AG04450 (cell line): ENCODE data around the gene TSPAN15. TPM values are rescaled to one million over a fixed set of nuclear protein-coding genes. Genes with fewer than 3 reads are reported as not detected.

ENCODE experiments used
- CTCF ChIA-PET: fragments of 300-600, 350-600 bp; formaldehyde crosslinking; extraction: SDS; loops from one replicate; lab custom pipeline; 2022; ENCODE audit warnings: antibody characterized with exemption, inconsistent platforms; lab: Charles Lee
- POLR2A ChIA-PET: fragments of 350-600 bp; formaldehyde crosslinking; extraction: SDS; loops from one replicate; lab custom pipeline; 2021; ENCODE audit warnings: antibody characterized with exemption, inconsistent platforms; lab: Yijun Ruan, JAX
- DNase-seq: peaks from one replicate; pipeline ENCODE4 v3.0.0-alpha.2; 2011; ENCODE audit warnings: low read depth, low spot score
- H3K27ac ChIP-seq: one replicate; pipeline ENCODE4 v1.5.1; 2012; ENCODE audit warnings: low read depth, low read length, control low read depth
- H3K27me3 ChIP-seq: one replicate; pipeline ENCODE4 v1.6.0; 2012; ENCODE audit warnings: low read length; ENCODE audit not compliant: control insufficient read depth, insufficient read depth
- H3K4me3 ChIP-seq: 2 replicates; pipeline ENCODE4 v1.5.1; 2011; ENCODE audit warnings: mild to moderate bottlenecking, low read depth, low read length, control low read depth
- H3K9me3 ChIP-seq: 2 replicates; pipeline ENCODE4 v1.5.1; 2012; ENCODE audit warnings: low read length; ENCODE audit not compliant: control insufficient read depth, insufficient read depth
- CTCF ChIP-seq: IDR thresholded peaks from 2 replicates; pipeline ENCODE4 v1.5.1; 2011; ENCODE audit warnings: low read depth, low read length, control low read depth, inconsistent platforms
- polyA plus RNA-seq: library from polyadenylated mRNA; depleted of rRNA; stranded (reverse); fragments of >200 nt; gene quantifications from 2 replicates; pipeline ENCODE4 v1.2.3, GENCODE V29; 2011; rRNA removed

TSPAN15 gene
- polyA plus RNA-seq, 1 experiment: 0.38 TPM

- ChIA-PET POLR2A (no interaction called here), CTCF (no interaction called here)
- DNase-seq: no peak
- H3K27ac ChIP-seq: no peak overlapping the region
- peaks cover 4% of the 10 kb centered on the region; the same call in 1 of the 2 replicates for H3K9me3 ChIP-seq
- H3K4me3 ChIP-seq: no peak overlapping the region
- no peak for TF ChIP-seq CTCF
- peaks cover 5% of the 10 kb centered on the region for H3K27me3 ChIP-seq
Observed at GRCh38 chr10:69553328-69553727, 102.1 kb downstream of the TSPAN15 start.

- ChIA-PET CTCF (interaction anchor here (0.6 kb wide), 1 partner anchor 234 kb away, joined by 3 read pairs; no protein-coding TSS in a partner anchor), POLR2A (no interaction called here)
- Histone ChIP-seq H3K27ac (no peak overlapping the region), H3K27me3 (peaks cover 12% of the 10 kb centered on the region), H3K9me3 (peaks cover 4% of the 10 kb centered on the region; the same call in 1 of the 2 replicates), H3K4me3 (no peak overlapping the region)
- DNase-seq: no peak
- TF ChIP-seq CTCF: no peak
Observed at GRCh38 chr10:69554611-69555010, 103.3 kb downstream of the TSPAN15 start.

Other genes starting within 250 kb of the TSPAN15 start
- gene HKDC1, start 231.1 kb upstream of the TSPAN15 start, polyA plus RNA-seq: 0.47 and 0.83 TPM in 2 replicates
- 31.9 and 37.4 TPM in 2 replicates for gene HK1, start 173.0 kb upstream of the TSPAN15 start, polyA plus RNA-seq
- gene TACR2, start 34.5 kb upstream of the TSPAN15 start, polyA plus RNA-seq: 0.10 TPM in 1 of 2 replicates, not detected in the other
- not detected in 2 replicates for gene NEUROG3, start 122.0 kb downstream of the TSPAN15 start, polyA plus RNA-seq
- 0.37 and 0.48 TPM in 2 replicates for gene FAM241B, start 178.8 kb downstream of the TSPAN15 start, polyA plus RNA-seq